NOMO-1 treated with dmso at 0.1 percent for 144 hours (cell line): ENCODE data around the gene DIPK1B.

Source experiments
- DNase-seq: peaks from one replicate; lab custom pipeline; 2025; ENCODE audit not compliant: unreplicated experiment; lab: John Stamatoyannopoulos, UW

Gene DIPK1B

GRCh38 chr9:136711751-136712689 lies at the start of gene DIPK1B:
Gene DIPK1B (plus strand): TSS chr9:136712572. CDS start chr9:136712666, 94 bp downstream.
- DNase-seq = no peak

GRCh38 chr9:136662656-136663581 lies 49.5 kb upstream of the DIPK1B start, which contains the start of gene EGFL7:
Gene EGFL7 (plus strand): TSS chr9:136662916. CDS start chr9:136668283, 5,367 bp downstream.
- DNase-seq = no peak

- no peak for DNase-seq
These were observed 48.1 kb upstream of the DIPK1B start for GRCh38 chr9:136664000-136664915.

- DNase-seq = no peak
These were observed 47.2 kb upstream of the DIPK1B start for GRCh38 chr9:136665111-136665703.

- no peak for DNase-seq
These were observed 46.5 kb upstream of the DIPK1B start for GRCh38 chr9:136665704-136666371.

DNA sequence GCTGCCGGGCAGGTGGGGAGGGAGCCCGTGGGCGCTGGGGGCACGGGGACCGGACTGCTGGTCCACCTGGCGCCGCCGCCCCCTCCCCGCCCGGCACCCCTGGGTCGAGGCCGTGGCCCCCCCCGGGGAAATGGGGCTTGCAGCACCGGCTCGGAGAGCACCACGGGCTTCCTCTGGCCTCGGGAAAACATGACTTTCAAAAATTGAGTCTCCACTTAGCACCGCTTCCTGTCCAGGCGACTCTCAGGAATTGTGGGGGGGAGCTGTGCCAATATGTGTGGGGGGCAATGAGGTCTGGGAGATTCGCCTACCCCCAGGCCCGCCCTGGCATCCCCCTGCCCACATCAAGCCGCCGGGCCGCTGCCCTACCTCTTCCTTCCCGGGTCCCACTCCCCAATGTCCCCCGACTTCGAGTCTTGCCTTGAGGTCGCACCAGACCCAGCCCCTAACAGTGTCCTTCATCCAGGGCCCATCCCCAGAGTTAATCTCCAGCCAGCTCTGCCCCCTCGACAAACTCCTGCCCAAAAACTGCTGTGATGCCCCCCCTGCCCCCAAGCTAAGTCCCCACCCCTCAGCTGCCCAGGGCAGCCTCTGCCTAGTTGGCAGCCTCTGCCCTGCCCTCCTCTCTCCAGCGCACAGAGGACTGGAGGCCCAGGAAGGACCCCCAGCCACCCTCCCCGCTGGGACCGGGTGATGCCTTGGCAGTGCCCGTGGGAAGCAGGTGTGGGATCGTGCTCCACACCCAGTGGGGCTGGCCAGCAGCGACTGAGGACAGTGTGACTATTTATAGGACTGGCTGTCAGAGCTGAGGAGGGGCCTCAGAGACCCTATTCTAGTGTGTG lies 45.8 kb upstream of the DIPK1B start:
- no peak for DNase-seq

- no peak for DNase-seq
These were observed 45.0 kb upstream of the DIPK1B start for GRCh38 chr9:136667214-136667939.

GRCh38 chr9:136667940-136668760 lies 44.2 kb upstream of the DIPK1B start:
- no peak for DNase-seq

- DNase-seq = no peak
These were observed 43.2 kb upstream of the DIPK1B start for GRCh38 chr9:136668983-136669790.

GRCh38 chr9:136669791-136670464 lies 42.4 kb upstream of the DIPK1B start:
- no peak for DNase-seq

- no peak for DNase-seq
These were observed 41.7 kb upstream of the DIPK1B start for GRCh38 chr9:136670576-136671253.

- DNase-seq = no peak
These were observed 41.1 kb upstream of the DIPK1B start for GRCh38 chr9:136671254-136671614.

GRCh38 chr9:136671646-136672430 lies 40.5 kb upstream of the DIPK1B start:
- peak; percentile 31 for DNase-seq

GRCh38 chr9:136672431-136673087 lies 39.8 kb upstream of the DIPK1B start:
- no peak for DNase-seq
